Activated CD4-positive, alpha-beta T cell treated with anti-CD3 and anti-CD28 coated beads for 48 hours (primary cell): ENCODE data around the gene PLSCR2.
"Not testable (repeated sequence)": the region's sequence is repeated elsewhere in the genome, so short reads cannot be mapped to it uniquely, and the experiment has no call there.

Experiments used
- DNase-seq: peaks from one replicate; pipeline ENCODE4 v3.0.0-alpha.2; 2020

The PLSCR2 gene

GRCh38 chr3:146476094-146476740 lies 6.9 kb upstream of the PLSCR2 start:
- DNase-seq = no peak

- not testable (repeated sequence) for DNase-seq
Measured at GRCh38 chr3:146474976-146475375, 5.6 kb upstream of the PLSCR2 start.

GRCh38 chr3:146473726-146474125 lies 4.4 kb upstream of the PLSCR2 start:
- DNase-seq = no peak

DNA sequence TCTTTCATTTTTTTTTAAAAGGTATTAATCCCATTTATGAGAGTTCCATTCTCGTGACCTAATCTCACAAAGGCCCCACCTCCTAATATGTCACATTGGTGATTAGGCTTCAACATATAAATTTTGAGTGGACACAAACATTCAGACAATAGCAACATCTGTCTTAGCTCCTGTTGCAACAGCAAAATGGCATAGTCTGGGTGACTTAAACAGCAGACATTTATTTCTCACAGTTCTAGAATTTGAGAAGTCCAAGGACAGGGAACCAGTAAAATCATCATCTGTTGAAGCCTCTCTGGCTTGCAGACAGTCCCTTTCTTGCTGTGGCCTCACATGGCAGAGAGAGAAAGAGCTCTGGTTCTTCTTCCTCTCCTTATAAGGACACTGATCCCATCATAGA lies 3.2 kb upstream of the PLSCR2 start:
- DNase-seq = no peak

DNA sequence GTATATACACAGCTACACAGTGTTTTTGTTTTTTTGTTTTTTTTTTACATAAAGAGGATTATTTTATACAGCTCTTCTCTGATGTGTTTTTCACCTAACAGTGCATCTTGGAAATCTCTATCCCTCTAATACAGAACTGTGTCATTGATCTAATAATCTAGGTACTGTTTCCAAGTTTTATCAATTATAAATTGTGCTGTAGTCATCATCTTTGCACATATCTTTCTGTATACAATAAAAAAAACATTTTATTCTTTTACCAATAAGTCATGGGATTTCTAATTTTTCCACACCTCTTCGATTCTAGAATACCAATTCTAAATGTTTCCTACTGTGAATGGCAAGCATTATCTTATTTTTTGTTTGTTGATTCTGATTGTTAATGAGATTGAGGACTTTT lies 1.7 kb upstream of the PLSCR2 start:
- no peak for DNase-seq

GRCh38 chr3:146470425-146470990 lies 1.1 kb upstream of the PLSCR2 start:
- no peak for DNase-seq

GRCh38 chr3:146468671-146469149 lies 651 bp downstream of the PLSCR2 start:
- no peak for DNase-seq

DNA sequence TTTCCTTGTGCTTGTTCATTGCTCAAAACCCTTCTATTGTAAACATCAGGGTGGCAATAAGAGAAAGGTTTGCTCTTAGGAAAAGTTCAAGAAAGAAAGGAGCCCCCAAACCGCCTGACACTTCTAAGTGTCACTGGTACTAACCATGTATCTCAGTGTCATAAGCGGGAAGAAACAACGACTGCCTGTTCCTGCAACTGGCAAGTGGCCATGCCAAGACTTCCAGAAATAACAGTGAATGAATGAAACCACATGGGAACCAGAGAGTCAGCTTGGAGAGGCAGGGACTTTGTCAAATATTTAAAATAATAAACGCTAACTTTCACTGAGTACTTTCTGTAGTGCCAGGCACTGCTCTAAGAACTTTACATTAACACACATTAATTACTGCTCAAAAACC lies 1.1 kb downstream of the PLSCR2 start:
- no peak for DNase-seq

DNA sequence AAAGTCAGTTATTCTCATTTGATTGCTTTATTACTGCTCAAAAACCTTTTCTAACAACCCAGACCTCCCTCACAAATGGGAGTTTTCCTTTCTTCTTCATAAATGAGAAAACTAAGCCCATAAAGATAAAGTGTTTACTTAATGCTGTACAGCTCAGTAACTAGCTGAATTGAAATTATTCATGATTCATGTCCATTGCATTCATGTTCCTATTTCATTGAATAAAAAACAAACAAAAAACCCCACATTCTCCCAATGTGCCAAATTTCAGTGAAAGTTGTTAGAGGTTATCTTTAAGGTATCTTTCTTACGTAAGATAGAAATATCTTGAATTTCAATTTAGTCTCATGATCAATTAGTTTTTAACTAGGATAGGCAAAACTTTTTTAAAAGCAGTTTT lies 2.8 kb downstream of the PLSCR2 start:
- DNase-seq = no peak

DNA sequence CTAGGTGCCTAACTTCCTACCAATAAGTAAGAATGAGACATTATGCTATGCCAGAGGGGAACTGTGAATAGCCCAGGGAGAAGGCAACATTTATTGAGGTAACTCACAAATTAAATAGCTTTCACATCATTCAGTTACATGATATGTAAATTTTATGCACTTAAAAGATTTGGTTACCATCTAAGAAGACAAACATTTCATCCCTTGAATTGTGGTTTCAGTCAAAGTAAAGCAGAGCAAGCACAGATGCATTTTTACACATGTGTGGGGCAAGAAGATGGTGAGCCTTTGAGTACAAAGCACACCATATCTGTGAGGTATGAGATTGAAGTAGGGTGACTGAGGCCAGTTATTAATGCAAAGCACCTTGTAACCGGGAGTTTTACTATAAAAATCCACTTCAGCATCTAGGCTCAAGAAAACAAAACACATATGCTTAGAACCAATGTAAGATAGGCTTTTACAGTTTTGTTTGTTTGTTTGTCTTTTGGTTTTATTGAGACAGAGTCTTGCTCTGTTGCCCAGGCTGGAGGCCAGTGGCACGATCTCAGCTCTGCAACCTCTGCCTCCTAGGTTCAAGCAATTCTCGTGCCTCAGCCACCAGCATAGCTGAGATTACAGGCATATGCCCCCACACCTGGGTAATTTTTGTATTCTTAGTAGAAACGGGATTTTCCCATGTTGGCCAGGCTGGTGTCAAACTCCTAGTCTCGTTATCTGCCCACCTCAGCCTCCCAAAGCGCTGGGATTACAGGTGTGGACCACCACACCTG lies 3.5 kb downstream of the PLSCR2 start:
- no peak for DNase-seq

DNA sequence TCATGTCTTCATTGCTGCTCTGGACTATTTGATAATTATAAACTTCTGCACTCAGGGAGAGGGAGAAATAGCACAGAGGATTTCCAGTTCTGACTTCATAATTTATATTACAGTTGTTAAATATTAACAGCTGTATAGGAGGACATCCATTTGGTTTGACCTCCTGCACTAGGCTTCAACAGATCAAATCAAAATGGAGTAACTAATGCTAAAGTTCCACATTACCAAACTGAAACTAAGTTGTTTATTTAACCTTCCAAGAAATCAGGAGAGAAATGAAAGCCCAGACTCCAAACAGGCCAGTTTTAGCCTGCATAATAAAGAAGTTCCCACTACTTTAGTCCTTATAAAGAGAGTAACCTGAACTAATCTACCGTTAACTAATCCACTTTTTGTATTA lies 4.6 kb downstream of the PLSCR2 start:
- no peak for DNase-seq

GRCh38 chr3:146464005-146464595 lies 5.3 kb downstream of the PLSCR2 start:
- no peak for DNase-seq

DNA sequence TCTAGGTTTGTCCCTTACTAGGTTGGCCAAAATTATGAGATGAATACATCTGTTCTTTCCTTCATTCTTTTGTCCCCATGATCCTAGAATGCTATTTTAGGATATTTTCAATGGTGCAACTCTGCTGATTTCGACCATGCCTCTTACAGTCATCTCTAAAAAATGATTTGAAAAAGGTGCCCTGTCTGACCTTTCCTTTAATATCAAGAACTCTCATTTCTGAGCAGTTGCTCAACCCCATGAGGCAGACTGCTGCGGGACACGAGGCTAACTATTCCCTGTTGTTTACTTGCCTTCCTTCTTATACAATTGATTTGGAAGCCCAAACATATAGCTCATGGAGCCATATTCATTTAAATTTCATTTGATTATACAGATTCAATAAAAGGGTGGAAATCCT lies 14.6 kb downstream of the PLSCR2 start:
- no peak for DNase-seq

- DNase-seq = no peak
Measured at GRCh38 chr3:146449613-146450012, 19.7 kb downstream of the PLSCR2 start.

- DNase-seq = no peak
Measured at GRCh38 chr3:146449076-146449475, 20.3 kb downstream of the PLSCR2 start.

- no peak for DNase-seq
Measured at GRCh38 chr3:146446026-146446425, 23.3 kb downstream of the PLSCR2 start.

- not testable (repeated sequence) for DNase-seq
Measured at GRCh38 chr3:146440310-146440709, 29.1 kb downstream of the PLSCR2 start.

DNA sequence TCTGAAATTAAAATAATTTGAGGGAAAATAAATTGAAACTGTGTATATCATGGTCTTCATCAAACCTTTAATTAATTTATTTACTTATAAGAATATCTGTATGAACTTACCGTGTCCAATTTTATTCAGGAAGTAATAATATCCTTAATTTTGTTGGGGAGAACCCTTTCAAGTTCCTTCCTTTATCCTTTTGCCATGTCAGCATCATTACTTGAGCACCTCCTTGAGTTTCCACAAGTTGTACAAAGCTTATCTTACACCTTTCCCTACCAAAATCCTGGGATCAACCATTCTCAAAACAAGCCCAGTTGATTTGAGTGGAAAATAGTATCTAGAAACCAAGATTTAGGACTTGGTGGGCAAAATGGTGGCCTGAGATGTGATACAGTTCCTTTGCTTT lies 37.3 kb downstream of the PLSCR2 start:
- DNase-seq = no peak

DNA sequence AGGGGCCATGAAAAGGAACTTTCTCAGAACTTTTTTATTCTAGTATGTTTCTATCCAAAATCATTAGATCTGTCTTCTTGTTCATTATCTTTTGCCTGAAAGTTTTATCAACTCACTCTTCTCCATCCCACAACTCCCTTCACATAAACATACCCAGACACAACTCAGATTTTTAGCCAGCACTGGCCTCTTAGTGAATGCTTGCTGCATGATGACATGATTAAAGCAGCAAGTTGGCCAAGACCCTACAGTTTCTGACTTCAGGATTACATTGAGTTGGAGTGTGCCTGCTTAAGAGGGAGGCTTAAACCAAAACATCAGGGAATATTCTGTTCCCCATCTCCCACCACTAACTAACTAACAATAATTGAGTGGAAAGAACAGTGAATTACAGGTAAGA lies 38.1 kb downstream of the PLSCR2 start:
- no peak for DNase-seq

DNA sequence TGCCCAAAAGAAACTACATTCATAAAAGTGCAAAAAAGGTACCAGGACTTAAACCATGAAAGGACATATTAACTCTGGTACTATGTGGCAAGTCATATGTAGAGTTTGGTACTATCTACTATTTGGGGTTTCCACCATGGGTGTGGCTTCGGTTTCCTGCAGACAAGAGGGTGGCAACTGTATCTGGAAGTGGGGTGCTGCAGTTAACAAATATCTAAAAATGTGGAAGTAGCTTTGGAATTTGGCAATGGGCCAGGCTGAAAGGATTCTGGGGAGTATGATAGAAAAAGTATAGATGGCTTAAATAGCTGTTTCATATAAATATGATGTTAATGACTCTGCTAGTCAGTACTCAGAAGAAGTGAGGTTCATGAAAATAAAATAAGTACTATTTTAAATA lies 44.0 kb downstream of the PLSCR2 start:
- DNase-seq = no peak

GRCh38 chr3:146421819-146422759 lies 47.3 kb downstream of the PLSCR2 start:
- no peak for DNase-seq

GRCh38 chr3:146416366-146416765 lies 53.0 kb downstream of the PLSCR2 start:
- DNase-seq = no peak

- DNase-seq = no peak
Measured at GRCh38 chr3:146414010-146414409, 55.4 kb downstream of the PLSCR2 start.
